Liver (tissue), 3 donors: Measurements from ENCODE around the gene ZNRF4.

Source experiments
- CTCF ChIP-seq: fragments of 150-350 bp; IDR thresholded peaks from 2 replicates; pipeline ENCODE4 v1.5.1; 2017; ENCODE audit warnings: improper control_type of control experiment, low read depth, low read length; ENCODE audit not compliant: missing input control
- EGR1 ChIP-seq, 2 donors: IDR thresholded peaks; 2 replicates each; pipeline ENCODE4 v1.6.1; 2016 to 2018; ENCODE audit warnings: antibody characterized with exemption in 2 of 2, low read depth in 2 of 2
- NR2F2 ChIP-seq: IDR thresholded peaks from 2 replicates; pipeline ENCODE4 v1.6.1; 2016; ENCODE audit warnings: antibody characterized with exemption
- REST ChIP-seq: IDR thresholded peaks from 2 replicates; pipeline ENCODE4 v1.6.1; 2016; ENCODE audit warnings: antibody characterized with exemption, mild to moderate bottlenecking
- SP1 ChIP-seq: IDR thresholded peaks from 2 replicates; pipeline ENCODE4 v1.6.1; 2018; ENCODE audit warnings: antibody characterized with exemption, mild to moderate bottlenecking
- donor health status: healthy.
- donor health status: healthy.

GRCh38 chr19:5466814-5467291 lies 11.6 kb downstream of the ZNRF4 start:
- TF ChIP-seq REST (no peak), CTCF (no peak), NR2F2 (no peak), SP1 (no peak), EGR1 (IDR thresholded peaks at IDR 0.05; ENCODE audit: low read depth in 2 of 2) (no peak)
